ENCODE measurements around the gene NDUFS7. TPM values are rescaled to one million over a fixed set of nuclear protein-coding genes. Genes with fewer than 3 reads are reported as not detected.
"Not testable (repeated sequence)": the region's sequence is repeated elsewhere in the genome, so short reads cannot be mapped to it uniquely, and the experiment has no call there.

The NDUFS7 gene
- total RNA-seq, 2 donors from 2014 or later = 234 to 326 TPM

- no peak for DNase-seq (ENCODE audit: low spot score)
- Histone ChIP-seq H3K36me3 (peaks cover 32% of the 10 kb centered on the region), H3K4me1 (peaks cover 0 to 63% of the 10 kb centered on the region in 2 donors), H3K9me3 (no peaks in the 10 kb centered on the region), H3K4me3 (no peak overlapping the region), H3K27ac (peak overlapping the region; percentile 67 to 98), H3K27me3 (no peaks in the 10 kb centered on the region)
- no peak for TF ChIP-seq CTCF (IDR thresholded peaks at IDR 0.05)
Observed at GRCh38 chr19:1417681-1418495, 34.2 kb downstream of the NDUFS7 start.

- H3K4me3 ChIP-seq = no peak overlapping the region
- H3K36me3 ChIP-seq = peaks cover 34% of the 10 kb centered on the region
- no peak for TF ChIP-seq CTCF (IDR thresholded peaks at IDR 0.05)
- DNase-seq (ENCODE audit: low spot score) = no peak
- peak overlapping the region; percentile 67 to 98 for H3K27ac ChIP-seq
- H3K9me3 ChIP-seq = no peaks in the 10 kb centered on the region
- peaks cover 0 to 58% of the 10 kb centered on the region in 2 donors for H3K4me1 ChIP-seq
- H3K27me3 ChIP-seq = no peaks in the 10 kb centered on the region
Observed at GRCh38 chr19:1418496-1418775, 34.7 kb downstream of the NDUFS7 start.

DNA sequence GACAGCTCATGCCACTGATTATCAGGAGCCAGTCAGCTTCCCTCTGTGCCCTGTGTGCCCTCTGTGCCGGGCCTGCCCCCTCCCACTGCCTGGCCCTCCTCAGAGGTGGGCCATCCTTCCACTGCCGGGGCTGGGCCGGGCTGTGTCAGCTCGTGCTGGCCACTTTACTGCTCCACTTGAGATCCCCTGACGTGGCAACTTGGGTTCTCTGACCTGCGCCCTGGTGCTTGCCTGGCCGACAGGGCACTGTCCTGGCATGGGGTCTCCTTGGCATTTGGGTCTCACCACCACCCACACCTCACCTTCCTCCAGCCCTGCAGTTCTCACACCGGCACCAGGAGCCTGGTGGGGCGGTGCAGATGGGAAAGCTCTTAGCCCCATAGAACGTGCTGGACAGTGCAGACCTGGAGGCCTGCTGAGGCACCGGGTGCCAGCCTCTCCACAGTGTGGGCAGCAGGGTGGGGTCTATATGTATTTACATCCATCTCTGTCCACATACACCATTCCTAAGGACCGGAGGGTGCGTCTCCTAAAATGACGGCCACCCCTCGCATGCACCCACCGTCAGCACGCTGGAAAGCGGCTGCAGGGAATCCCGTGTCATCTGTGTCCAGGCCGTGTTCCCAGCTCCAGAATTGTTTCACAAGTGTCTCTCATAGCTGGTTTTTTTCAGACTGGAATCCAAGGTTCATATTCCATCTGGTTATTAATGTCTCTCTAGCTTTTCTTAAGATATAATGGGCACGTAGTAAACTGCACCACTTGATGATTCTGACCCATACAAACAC is 35.4 kb downstream of the NDUFS7 start:
- peaks cover 41% of the 10 kb centered on the region for H3K36me3 ChIP-seq
- no peak for DNase-seq (ENCODE audit: low spot score)
- no peak for TF ChIP-seq CTCF (IDR thresholded peaks at IDR 0.05)
- no peaks in the 10 kb centered on the region for H3K9me3 ChIP-seq
- H3K27ac ChIP-seq = peak overlapping the region; percentile 67 to 98
- no peaks in the 10 kb centered on the region for H3K27me3 ChIP-seq
- H3K4me3 ChIP-seq = no peak overlapping the region
- H3K4me1 ChIP-seq = peaks cover 0 to 51% of the 10 kb centered on the region in 2 donors

- H3K27ac ChIP-seq; H3K27me3 ChIP-seq; H3K4me3 ChIP-seq; DNase-seq (ENCODE audit: low spot score); H3K9me3 ChIP-seq: not testable (repeated sequence)
- peaks cover 48% of the 10 kb centered on the region for H3K36me3 ChIP-seq
- H3K4me1 ChIP-seq = peaks cover 0 to 43% of the 10 kb centered on the region in 2 donors
Observed at GRCh38 chr19:1420085-1420484, 36.4 kb downstream of the NDUFS7 start.

GRCh38 chr19:1420590-1420989 is 36.9 kb downstream of the NDUFS7 start:
- H3K27ac ChIP-seq = no peak overlapping the region

More at GRCh38 chr19:1420590-1420989, 36.9 kb downstream of the NDUFS7 start:
- Histone ChIP-seq H3K4me3 (no peak overlapping the region), H3K36me3 (peaks cover 53% of the 10 kb centered on the region), H3K9me3 (no peaks in the 10 kb centered on the region), H3K27me3 (no peaks in the 10 kb centered on the region), H3K4me1 (peaks cover 0 to 38% of the 10 kb centered on the region in 2 donors)
- no peak for DNase-seq (ENCODE audit: low spot score)
- TF ChIP-seq CTCF (IDR thresholded peaks at IDR 0.05) = no peak

All from right atrium auricular region (tissue), 2 donors.